Muscle layer of duodenum (tissue), 2 donors: Measurements from ENCODE around the gene WDR45.
A peak's percentile ranks its signal among the peaks of the same experiment; 100 is the strongest.

Source experiments
- H3K27ac ChIP-seq: one replicate; pipeline ENCODE4 v1.7.0; 2013; ENCODE audit warnings: mild to moderate bottlenecking, low read length
- H3K27me3 ChIP-seq: one replicate; pipeline ENCODE4 v1.7.0; 2013; ENCODE audit warnings: low read depth, mild to moderate bottlenecking, control low read depth, low read length
- H3K36me3 ChIP-seq, 2 donors: one replicate each; pipeline ENCODE4 v1.7.0; 2013; ENCODE audit warnings: low read length in 2 of 2, control low read depth in 1 of 2, mild to moderate bottlenecking in 1 of 2; ENCODE audit not compliant: insufficient read depth in 2 of 2, control insufficient read depth in 1 of 2
- H3K4me1 ChIP-seq, 2 donors: one replicate each; pipeline ENCODE4 v1.7.0; 2013; ENCODE audit warnings: low read length in 2 of 2, mild to moderate bottlenecking in 2 of 2, control low read depth in 1 of 2, moderate library complexity in 1 of 2; ENCODE audit not compliant: insufficient read depth in 2 of 2, control insufficient read depth in 1 of 2
- H3K4me3 ChIP-seq, 2 donors: one replicate each; pipeline ENCODE4 v1.7.0; 2013; ENCODE audit warnings: low read length in 2 of 2, low read depth in 1 of 2, mild to moderate bottlenecking in 1 of 2
- H3K9me3 ChIP-seq, 2 donors: one replicate each; pipeline ENCODE4 v1.7.0; 2013; ENCODE audit warnings: low read length in 2 of 2, control low read depth in 1 of 2, mild to moderate bottlenecking in 1 of 2; ENCODE audit not compliant: control insufficient read depth in 1 of 2
- donor health status: healthy.

The WDR45 gene

DNA sequence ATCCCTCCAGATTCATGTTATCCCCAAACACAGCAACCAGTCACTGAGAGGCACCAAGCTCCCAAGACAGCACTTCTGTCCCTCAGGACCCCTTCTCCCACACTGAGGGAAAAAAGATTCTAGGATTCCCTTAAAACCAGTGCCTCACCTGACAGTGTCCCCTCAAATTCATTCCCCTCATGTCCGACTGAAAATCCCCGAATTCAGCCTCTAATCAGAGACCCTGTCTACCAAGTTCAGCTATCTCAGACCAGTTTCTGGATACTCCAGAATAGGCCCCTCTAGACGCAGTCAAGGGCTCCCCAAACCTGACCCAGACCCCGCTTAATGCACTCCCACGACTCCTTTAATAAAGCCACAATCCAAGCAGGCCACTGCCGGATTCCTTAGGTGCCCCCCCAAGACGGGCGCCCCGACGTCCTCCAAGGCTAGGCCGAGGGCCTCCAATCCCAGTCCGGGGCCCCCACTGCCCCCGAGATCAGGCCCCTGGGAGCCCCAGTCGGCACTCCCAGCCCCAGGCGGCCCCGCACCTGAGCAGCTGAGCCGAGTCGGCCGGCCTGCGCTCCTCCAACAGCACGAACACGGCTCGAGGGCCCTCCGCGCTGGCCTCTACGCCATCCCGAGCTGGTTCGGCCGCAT lies 37.0 kb downstream of the WDR45 start:
- no peaks in the 10 kb centered on the region for H3K27me3 ChIP-seq

DNA sequence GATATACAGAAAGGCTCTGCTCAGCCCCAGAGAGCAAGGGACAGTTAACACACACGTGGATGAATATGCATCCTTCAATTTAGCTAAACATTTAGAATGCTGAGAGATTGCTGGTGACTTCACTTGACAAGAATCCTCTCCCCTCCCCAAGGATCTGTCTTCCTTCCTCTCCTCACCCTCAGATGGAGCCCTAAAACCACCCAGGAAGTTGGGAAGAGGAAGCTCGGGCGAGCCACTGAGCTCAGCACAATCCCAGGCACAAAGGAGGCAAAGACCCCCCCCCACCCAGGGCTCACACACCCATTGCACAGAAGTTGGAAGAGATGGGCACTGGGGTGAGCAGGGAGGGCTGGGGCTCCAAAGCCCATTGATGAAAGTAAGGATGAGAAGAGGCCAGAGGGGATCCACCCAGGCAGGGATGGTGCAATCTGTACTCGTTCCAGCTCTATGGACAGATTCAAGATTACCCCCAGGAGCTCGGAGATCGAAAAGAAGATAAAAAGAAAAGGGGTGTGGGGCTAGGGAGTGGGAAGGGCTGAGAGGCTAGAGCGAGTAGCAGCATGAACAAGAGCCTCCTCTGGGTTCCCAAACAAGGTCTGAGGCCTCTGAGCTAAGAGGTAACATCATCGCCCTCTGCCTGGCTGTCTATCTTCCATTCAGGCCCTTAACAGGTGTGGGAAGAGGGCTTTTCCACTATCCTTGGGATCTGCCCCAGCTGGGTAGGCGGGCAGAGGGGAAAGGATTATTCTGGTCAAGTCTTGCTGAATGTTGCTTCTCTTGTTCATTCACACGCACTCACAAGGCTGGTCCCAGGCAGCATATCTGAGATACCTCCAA lies 37.7 kb downstream of the WDR45 start:
- Histone ChIP-seq H3K9me3 (no peaks in the 10 kb centered on the region), H3K36me3 (peaks cover 15 to 32% of the 10 kb centered on the region in 2 donors), H3K4me1 (peaks cover 5 to 20% of the 10 kb centered on the region in 2 donors), H3K27me3 (no peaks in the 10 kb centered on the region), H3K4me3 (peak overlapping the region; percentile 73 to 84), H3K27ac (peak overlapping the region; percentile 97)

More for the DNA sequence above, 37.0 kb downstream of the WDR45 start:
- H3K36me3 ChIP-seq = peaks cover 13 to 25% of the 10 kb centered on the region in 2 donors
- H3K27ac ChIP-seq = peak overlapping the region; percentile 97
- peaks cover 5 to 20% of the 10 kb centered on the region in 2 donors for H3K4me1 ChIP-seq
- peak overlapping the region; percentile 73 to 84 for H3K4me3 ChIP-seq
- no peaks in the 10 kb centered on the region for H3K9me3 ChIP-seq

DNA sequence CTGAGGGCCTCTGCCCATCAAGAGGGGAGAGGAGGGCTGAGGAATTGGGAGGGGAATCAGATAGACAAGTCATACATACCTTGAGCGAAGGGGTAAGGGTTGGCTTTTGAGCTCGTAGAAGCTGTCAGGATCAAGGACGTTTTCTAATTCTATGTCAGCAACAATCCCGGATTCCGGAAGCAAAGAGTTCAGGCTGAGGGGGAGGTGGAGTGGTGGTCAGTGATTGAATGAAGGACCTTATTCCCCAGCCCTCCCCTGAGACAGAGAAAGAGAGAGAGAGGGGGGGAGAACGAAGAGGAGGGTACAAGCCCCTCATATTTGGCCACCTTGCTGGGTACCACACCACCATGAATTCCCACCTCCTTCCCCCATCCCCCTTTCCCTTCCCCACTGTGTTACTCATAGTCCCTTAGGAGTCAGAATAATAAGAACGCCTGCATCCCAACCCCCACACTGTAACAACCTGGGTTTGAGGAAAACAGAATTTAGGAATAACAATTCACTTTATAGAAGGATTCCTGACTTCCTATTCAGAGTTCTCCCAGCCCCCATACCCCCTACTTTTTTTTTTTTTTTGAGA lies 39.2 kb downstream of the WDR45 start:
- Histone ChIP-seq H3K27ac (peak overlapping the region; percentile 85), H3K4me3 (peak overlapping the region; percentile 42 to 73), H3K9me3 (no peaks in the 10 kb centered on the region)

GRCh38 chrX:49039598-49040375 lies 39.9 kb downstream of the WDR45 start:
- Histone ChIP-seq H3K4me3 (peak overlapping the region; percentile 42 to 73), H3K9me3 (no peaks in the 10 kb centered on the region), H3K36me3 (peaks cover 15 to 35% of the 10 kb centered on the region in 2 donors), H3K27me3 (no peaks in the 10 kb centered on the region), H3K4me1 (peaks cover 5 to 20% of the 10 kb centered on the region in 2 donors), H3K27ac (peak overlapping the region; percentile 85)

More for the DNA sequence above, 39.2 kb downstream of the WDR45 start:
- Histone ChIP-seq H3K4me1 (peaks cover 5 to 20% of the 10 kb centered on the region in 2 donors), H3K36me3 (peaks cover 15 to 35% of the 10 kb centered on the region in 2 donors), H3K27me3 (no peaks in the 10 kb centered on the region)

GRCh38 chrX:49037883-49038475 lies 41.7 kb downstream of the WDR45 start:
- H3K27ac ChIP-seq = no peak overlapping the region
- H3K27me3 ChIP-seq = no peaks in the 10 kb centered on the region
- no peaks in the 10 kb centered on the region for H3K9me3 ChIP-seq
- H3K4me3 ChIP-seq = no peak overlapping the region
- peaks cover 29 to 44% of the 10 kb centered on the region in 2 donors for H3K36me3 ChIP-seq
- peaks cover 5 to 30% of the 10 kb centered on the region in 2 donors for H3K4me1 ChIP-seq

DNA sequence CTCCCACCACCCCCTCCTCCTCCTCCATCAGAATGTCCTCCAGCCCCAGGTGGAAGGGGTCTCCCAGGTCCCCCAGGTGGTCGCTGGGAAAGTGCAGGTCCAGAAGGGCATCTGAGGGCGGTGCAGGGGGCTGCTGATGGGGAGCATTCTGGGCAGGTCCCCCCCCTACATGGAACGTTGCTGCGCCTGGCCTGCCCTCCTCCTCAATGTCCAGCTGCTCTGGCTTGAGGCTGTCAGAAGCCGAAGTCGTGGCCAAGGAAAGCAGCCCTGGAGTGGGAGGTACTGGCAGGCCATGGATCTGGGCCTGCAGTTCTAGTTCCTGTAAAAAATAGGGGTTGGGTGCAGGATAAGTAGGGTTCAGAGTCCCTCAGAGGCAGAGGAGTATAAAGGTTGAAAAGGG lies 49.4 kb downstream of the WDR45 start:
- peaks cover 0 to 15% of the 10 kb centered on the region in 2 donors for H3K4me1 ChIP-seq
- no peak overlapping the region for H3K27ac ChIP-seq
- H3K27me3 ChIP-seq = no peaks in the 10 kb centered on the region
- H3K36me3 ChIP-seq = peaks cover 25 to 32% of the 10 kb centered on the region in 2 donors
- H3K9me3 ChIP-seq = no peaks in the 10 kb centered on the region
- no peak overlapping the region for H3K4me3 ChIP-seq

GRCh38 chrX:49029876-49030275 lies 49.8 kb downstream of the WDR45 start:
- H3K4me3 ChIP-seq = no peak overlapping the region
- no peak overlapping the region for H3K27ac ChIP-seq
- peaks cover 25 to 32% of the 10 kb centered on the region in 2 donors for H3K36me3 ChIP-seq
- no peaks in the 10 kb centered on the region for H3K27me3 ChIP-seq
- H3K4me1 ChIP-seq = peaks cover 0 to 15% of the 10 kb centered on the region in 2 donors
- no peaks in the 10 kb centered on the region for H3K9me3 ChIP-seq
